Activated T-cell treated with anti-CD3 and anti-CD28 coated beads, Interleukin-2, amount 50 U/mL, for 4 hours (primary cell): ENCODE results near the gene ARHGEF19. TPM values are rescaled to one million over a fixed set of nuclear protein-coding genes. Genes with fewer than 3 reads are reported as not detected.

Experiments
- total RNA-seq, 3 donors: library from RNA; stranded (reverse); gene quantifications; one replicate each; pipeline ENCODE4 v1.2.1, GENCODE V29; 2021

The ARHGEF19 gene
- total RNA-seq, 3 donors from 2014 or later: 10.6 to 16.6 (median 11.1) TPM

Other genes starting within 250 kb of the ARHGEF19 start
- gene ZBTB17, start 236.6 kb downstream of the ARHGEF19 start, total RNA-seq: 10 to 100 TPM; 74.2 to 86.9 (median 81.1) TPM
- gene SRARP, start 208.4 kb downstream of the ARHGEF19 start, total RNA-seq: not detected
- gene HSPB7, start 194.6 kb downstream of the ARHGEF19 start, total RNA-seq: under 1 TPM; 0.16 to 0.43 (median 0.24) TPM
- not detected for gene CLCNKA, start 190.6 kb downstream of the ARHGEF19 start, total RNA-seq
- gene CLCNKB, start 168.9 kb downstream of the ARHGEF19 start, total RNA-seq: not detected
- gene FAM131C, start 139.0 kb downstream of the ARHGEF19 start, total RNA-seq: under 1 TPM in 2 of 3 donors, not detected in 1; 0.20 to 0.24 TPM
- gene EPHA2, start 56.6 kb downstream of the ARHGEF19 start, total RNA-seq: under 1 TPM; 0.29 to 0.35 (median 0.33) TPM
- 1 to 10 TPM; 5.0 to 7.1 (median 6.5) TPM for gene CPLANE2, start 24.5 kb upstream of the ARHGEF19 start, total RNA-seq
- gene FBXO42, start 139.8 kb upstream of the ARHGEF19 start, total RNA-seq: 10 to 100 TPM; 12.4 to 14.3 (median 13.4) TPM
- 100 to 1,000 TPM; 194 to 215 (median 212) TPM for gene SZRD1, start 154.6 kb upstream of the ARHGEF19 start, total RNA-seq
- not detected for gene SPATA21, start 224.8 kb upstream of the ARHGEF19 start, total RNA-seq
- gene NECAP2, start 228.1 kb upstream of the ARHGEF19 start, total RNA-seq: 10 to 100 TPM; 63.5 to 71.6 (median 64.8) TPM